Liver (tissue), 9 donors: ENCODE data around the gene PKDREJ. TPM values are rescaled to one million over a fixed set of nuclear protein-coding genes. Genes with fewer than 3 reads are reported as not detected.

Experiments used
- DNase-seq: peaks from one replicate; pipeline ENCODE4 v3.0.0-alpha.2; 2017; ENCODE audit warnings: low spot score
- H3K27ac ChIP-seq, 2 donors: one replicate each; pipeline ENCODE4 v1.7.0; 2013; ENCODE audit warnings: inconsistent platforms in 2 of 2, low read length in 2 of 2, control low read depth in 1 of 2, low read depth in 1 of 2, mild to moderate bottlenecking in 1 of 2
- H3K27me3 ChIP-seq, 4 donors: one replicate each; pipeline versions ENCODE4 v1.6.1 to v1.7.0; 2013; ENCODE audit warnings: low read length in 3 of 4, inconsistent platforms in 1 of 4, mild to moderate bottlenecking in 1 of 4, moderate library complexity in 1 of 4; ENCODE audit not compliant: control insufficient read depth in 4 of 4, insufficient read depth in 4 of 4
- H3K36me3 ChIP-seq, 4 donors: one replicate each; pipeline versions ENCODE4 v1.6.1 to v1.7.0; 2013; ENCODE audit warnings: low read length in 3 of 4, mild to moderate bottlenecking in 3 of 4, low read depth in 1 of 4, moderate library complexity in 1 of 4; ENCODE audit not compliant: control insufficient read depth in 4 of 4, insufficient read depth in 3 of 4
- H3K4me1 ChIP-seq, 4 donors: one replicate each; pipeline versions ENCODE4 v1.6.1 to v1.7.0; 2013; ENCODE audit warnings: low read length in 3 of 4, mild to moderate bottlenecking in 3 of 4, moderate library complexity in 1 of 4; ENCODE audit not compliant: control insufficient read depth in 4 of 4, insufficient read depth in 4 of 4
- H3K4me3 ChIP-seq, 3 donors: one replicate each; pipeline versions ENCODE4 v1.6.1 to v1.7.0; 2013; ENCODE audit warnings: low read length in 3 of 3, control low read depth in 1 of 3, low read depth in 1 of 3, mild to moderate bottlenecking in 1 of 3
- H3K9ac ChIP-seq, 2 donors: one replicate each; pipeline ENCODE4 v1.7.0; 2013; ENCODE audit warnings: low read length in 2 of 2, mild to moderate bottlenecking in 2 of 2, moderate library complexity in 2 of 2, control low read depth in 1 of 2, low read depth in 1 of 2
- H3K9me3 ChIP-seq, 4 donors: one replicate each; pipeline versions ENCODE4 v1.6.1 to v1.7.0; 2013; ENCODE audit warnings: low read length in 3 of 4; ENCODE audit not compliant: control insufficient read depth in 4 of 4
- CTCF ChIP-seq: fragments of 150-350 bp; IDR thresholded peaks from 2 replicates; pipeline ENCODE4 v1.5.1; 2017; ENCODE audit warnings: improper control_type of control experiment, low read depth, low read length; ENCODE audit not compliant: missing input control
- FOXA1 ChIP-seq: IDR thresholded peaks from 2 replicates; pipeline ENCODE4 v1.6.1; 2016; ENCODE audit warnings: antibody characterized with exemption
- FOXA2 ChIP-seq: IDR thresholded peaks from 2 replicates; pipeline ENCODE4 v1.6.1; 2016; ENCODE audit warnings: antibody characterized with exemption
- HNF4A ChIP-seq, 2 donors: conservative IDR thresholded peaks; 2 replicates each; pipeline ENCODE4 v1.6.1; 2016; ENCODE audit warnings: antibody characterized with exemption in 2 of 2, mild to moderate bottlenecking in 2 of 2
- HNF4G ChIP-seq: IDR thresholded peaks from 2 replicates; pipeline ENCODE4 v1.6.1; 2016; ENCODE audit warnings: antibody characterized with exemption
- JUND ChIP-seq, 2 donors: IDR thresholded peaks; 2 replicates each; pipeline ENCODE4 v1.6.1; 2016; ENCODE audit warnings: antibody characterized with exemption in 2 of 2
- MAX ChIP-seq: IDR thresholded peaks from 2 replicates; pipeline ENCODE4 v1.6.1; 2016; ENCODE audit warnings: antibody characterized with exemption
- NR2F2 ChIP-seq: IDR thresholded peaks from 2 replicates; pipeline ENCODE4 v1.6.1; 2016; ENCODE audit warnings: antibody characterized with exemption
- RAD21 ChIP-seq, 2 donors: IDR thresholded peaks; 2 replicates each; pipeline ENCODE4 v1.6.1; 2016; ENCODE audit warnings: antibody characterized with exemption in 2 of 2, mild to moderate bottlenecking in 2 of 2
- REST ChIP-seq: IDR thresholded peaks from 2 replicates; pipeline ENCODE4 v1.6.1; 2016; ENCODE audit warnings: antibody characterized with exemption, mild to moderate bottlenecking
- RXRA ChIP-seq, 2 donors: IDR thresholded peaks; 2 replicates each; pipeline ENCODE4 v1.6.1; 2017 to 2018; ENCODE audit warnings: antibody characterized with exemption in 2 of 2, mild to moderate bottlenecking in 1 of 2
- YY1 ChIP-seq: IDR thresholded peaks from 2 replicates; pipeline ENCODE4 v1.6.1; 2016; ENCODE audit warnings: antibody characterized with exemption, mild to moderate bottlenecking
- ZBTB33 ChIP-seq: IDR thresholded peaks from 2 replicates; pipeline ENCODE4 v1.6.1; 2016; ENCODE audit warnings: antibody characterized with exemption
- WGBS: extraction: QIAGEN DNeasy Blood & Tissue Kit; methylation state at CpG from one replicate; pipeline ENCODE4 v1.1.7; 2013; 5-methylcytosine and 5-hydroxymethylcytosine counted together
- polyA plus RNA-seq, 2 donors: library from polyadenylated mRNA; stranded (reverse) in 1 of 2; unstranded in 1 of 2; fragments of 200-250 nt in 1 of 2; fragments of >200 nt in 1 of 2; fragmentation: Nextera tagmentation in 1 of 2; extraction: Ambion mirVana in 1 of 2; gene quantifications; one replicate each; pipeline versions ENCODE4 v1.2.1 to v1.2.3, GENCODE V29; 2013 to 2015
- total RNA-seq, 2 donors: library from RNA; depleted of rRNA; stranded (reverse); fragments of >200 nt; gene quantifications; one replicate each; pipeline ENCODE4 v1.2.3, GENCODE V29; 2014
- donor health status: healthy.
- donor health status: healthy.
- donor health status: healthy.
- donor health status: healthy.
- donor health status: healthy.

The PKDREJ gene
- total and polyA plus RNA-seq, 4 donors: under 0.01 to 0.05 (median 0.02) TPM

GRCh38 chr22:46247443-46247975 lies 15.6 kb downstream of the PKDREJ start:
- no peak for TF ChIP-seq HNF4A (conservative IDR thresholded peaks at IDR 0.05)
- no peak for TF ChIP-seq REST
- TF ChIP-seq FOXA1: no peak
- TF ChIP-seq NR2F2: no peak
- H3K4me3 ChIP-seq: no peak overlapping the region
- no peak overlapping the region for H3K27ac ChIP-seq
- 93% methylated on average over 2 of the region's 2 CpGs for WGBS
- H3K4me1 ChIP-seq: peaks cover 3 to 23% (median 9%) of the 10 kb centered on the region in 4 donors
- H3K27me3 ChIP-seq: no peaks in the 10 kb centered on the region
- H3K36me3 ChIP-seq: no peaks in the 10 kb centered on the region
- no peaks in the 10 kb centered on the region for H3K9me3 ChIP-seq
- DNase-seq: no peak
- no peak overlapping the region for H3K9ac ChIP-seq

GRCh38 chr22:46246178-46246577 lies 17.0 kb downstream of the PKDREJ start:
- Histone ChIP-seq H3K9ac (no peak overlapping the region), H3K9me3 (no peaks in the 10 kb centered on the region), H3K4me3 (no peak overlapping the region), H3K27ac (no peak overlapping the region), H3K27me3 (no peaks in the 10 kb centered on the region), H3K36me3 (no peaks in the 10 kb centered on the region), H3K4me1 (peaks cover 3 to 22% (median 8%) of the 10 kb centered on the region in 4 donors)
- WGBS: 97% methylated on average over 10 of the region's 10 CpGs
- no peak for TF ChIP-seq REST
- no peak for TF ChIP-seq HNF4G
- no peak for TF ChIP-seq RXRA (IDR thresholded peaks at IDR 0.05)
- no peak for TF ChIP-seq FOXA1
- no peak for TF ChIP-seq MAX
- no peak for TF ChIP-seq YY1
- no peak for TF ChIP-seq ZBTB33
- no peak for TF ChIP-seq FOXA2
- no peak for TF ChIP-seq JUND (IDR thresholded peaks at IDR 0.05)
- no peak for TF ChIP-seq CTCF
- no peak for TF ChIP-seq RAD21 (IDR thresholded peaks at IDR 0.05)
- no peak for DNase-seq
